Limb (tissue), 2 donors: Measurements from ENCODE around the gene PTPRF.
"Not testable (repeated sequence)": the region's sequence is repeated elsewhere in the genome, so short reads cannot be mapped to it uniquely, and the experiment has no call there.

Experiments
- DNase-seq, 2 donors: peaks; one replicate each; pipeline ENCODE4 v3.0.0-alpha.2; 2016; ENCODE audit errors: extremely low spot score in 2 of 2

Gene PTPRF

GRCh38 chr1:43530483-43531106 lies at the start of gene PTPRF:
Gene PTPRF, plus strand, starts transcription at chr1:43530883. Its CDS starts 14,193 bp downstream, at chr1:43545076.
- DNase-seq = peak; percentile 57 to 89

GRCh38 chr1:43481491-43481890 lies 49.2 kb upstream of the PTPRF start:
- DNase-seq = no peak

DNA sequence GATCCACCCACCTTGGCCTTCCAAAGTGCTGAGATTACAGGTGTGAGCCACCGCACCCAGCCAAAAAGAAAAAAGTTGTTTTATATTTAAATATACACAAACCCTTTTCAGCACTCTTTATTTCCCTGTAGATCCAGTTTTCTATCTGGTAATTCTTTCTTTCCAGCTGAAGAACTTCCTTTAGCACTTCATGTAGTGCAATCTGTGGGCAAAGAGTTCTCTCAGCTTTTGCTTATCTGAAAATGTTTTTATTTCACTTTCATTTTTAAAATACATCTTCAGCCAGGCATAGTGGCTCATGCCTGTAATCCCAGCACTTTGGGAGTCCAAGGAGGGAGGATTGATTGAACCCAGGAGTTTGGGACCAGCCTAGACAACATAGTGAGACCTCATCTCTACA lies 48.5 kb upstream of the PTPRF start:
- DNase-seq = no peak

GRCh38 chr1:43484367-43484766 lies 46.3 kb upstream of the PTPRF start:
- no peak for DNase-seq

DNA sequence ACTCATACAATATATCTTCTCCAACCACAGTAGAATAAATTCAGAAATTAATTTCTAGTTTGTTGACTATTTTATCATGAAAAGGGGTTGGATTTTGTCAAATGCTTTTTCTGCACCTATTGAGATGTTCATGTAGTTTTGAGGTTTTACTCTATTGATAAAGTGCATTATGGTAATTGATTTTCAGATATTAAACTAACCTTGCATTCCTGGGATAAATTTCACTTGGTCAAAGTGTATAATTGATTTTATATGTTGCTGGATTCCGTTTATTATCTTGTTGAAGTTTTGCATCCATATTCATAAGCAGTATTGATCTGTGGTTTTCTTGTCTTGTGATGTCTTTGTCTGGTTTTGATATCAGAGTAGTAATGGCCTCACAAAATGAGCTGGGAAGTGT lies 42.5 kb upstream of the PTPRF start:
- no peak for DNase-seq

DNA sequence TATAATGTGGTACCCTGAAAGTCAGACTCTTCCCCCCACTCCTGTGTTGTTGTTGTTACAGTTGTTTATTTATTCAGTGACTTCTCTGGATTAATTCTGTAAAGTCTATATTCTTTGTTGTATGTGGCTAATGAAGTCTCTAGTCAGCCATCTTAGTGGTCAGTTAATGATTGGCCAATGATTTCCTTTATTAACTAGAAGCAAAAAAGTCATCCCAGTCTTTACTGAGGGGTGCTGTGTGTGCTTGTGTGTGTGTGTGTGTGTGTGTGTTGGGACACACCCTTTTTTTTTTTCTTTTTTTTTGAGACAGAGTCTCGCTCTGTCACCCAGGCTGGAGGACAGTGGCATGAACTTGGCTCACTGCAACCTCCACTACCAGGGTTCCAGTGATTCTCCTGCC lies 39.6 kb upstream of the PTPRF start:
- DNase-seq = no peak

- no peak for DNase-seq
Observed at GRCh38 chr1:43492826-43493225, 37.9 kb upstream of the PTPRF start.

- DNase-seq = no peak
Observed at GRCh38 chr1:43493661-43494450, 36.8 kb upstream of the PTPRF start.

DNA sequence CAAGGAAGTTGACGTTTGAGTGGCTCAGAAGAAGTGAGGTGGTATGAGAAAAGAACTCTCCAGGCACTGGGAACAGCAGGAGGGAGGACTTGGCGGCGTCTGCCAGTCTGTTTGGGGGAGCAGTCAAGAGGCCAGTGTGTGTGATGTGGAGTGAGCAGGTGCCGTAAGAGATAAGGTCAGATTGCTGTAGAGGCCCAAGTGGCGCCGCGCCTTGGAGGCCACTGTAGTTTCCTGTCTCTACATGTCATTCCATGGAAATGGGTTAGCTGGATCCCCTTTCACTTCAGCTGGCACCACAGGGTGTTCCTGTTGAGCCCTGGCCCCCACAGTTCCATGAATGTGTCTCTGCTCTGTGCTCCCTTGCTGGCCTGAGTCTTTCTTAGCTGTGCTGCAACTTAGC lies 35.5 kb upstream of the PTPRF start:
- no peak for DNase-seq

GRCh38 chr1:43499898-43500297 lies 30.8 kb upstream of the PTPRF start:
- no peak for DNase-seq

DNA sequence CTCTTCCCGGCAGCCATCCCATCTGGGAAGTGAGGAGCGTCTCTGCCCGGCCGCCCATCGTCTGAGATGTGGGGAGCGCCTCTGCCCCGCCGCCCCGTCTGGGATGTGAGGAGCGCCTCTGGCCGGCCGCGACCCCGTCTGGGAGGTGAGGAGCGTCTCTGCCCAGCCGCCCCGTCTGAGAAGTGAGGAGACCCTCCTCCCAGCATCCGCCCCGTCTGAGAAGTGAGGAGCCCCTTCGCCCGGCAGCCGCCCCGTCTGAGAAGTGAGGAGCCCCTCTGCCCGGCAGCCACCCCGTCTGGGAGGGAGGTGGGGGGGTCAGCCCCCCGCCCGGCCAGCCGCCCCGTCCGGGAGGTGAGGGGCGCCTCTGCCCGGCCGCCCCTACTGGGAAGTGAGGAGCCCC lies 28.9 kb upstream of the PTPRF start:
- DNase-seq = not testable (repeated sequence)

DNA sequence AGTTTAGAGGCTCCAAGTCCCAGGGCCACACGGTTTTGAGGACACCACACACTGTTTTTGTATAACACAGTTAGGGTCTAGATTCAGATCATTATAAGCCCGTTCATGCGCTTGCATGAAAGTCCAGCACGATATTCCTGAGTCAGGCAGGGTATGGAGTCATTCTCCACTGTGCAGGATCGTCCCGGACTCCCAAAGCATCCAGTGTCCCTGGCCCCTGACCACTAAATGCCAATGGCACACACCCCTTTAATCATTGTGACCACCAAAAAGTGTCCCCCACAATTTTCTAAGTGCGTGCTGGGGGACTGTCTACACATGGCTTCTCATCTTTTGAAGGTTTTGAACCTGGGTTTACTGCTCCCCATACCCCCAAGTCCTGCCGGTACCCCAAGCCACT lies 27.1 kb upstream of the PTPRF start:
- DNase-seq = no peak

DNA sequence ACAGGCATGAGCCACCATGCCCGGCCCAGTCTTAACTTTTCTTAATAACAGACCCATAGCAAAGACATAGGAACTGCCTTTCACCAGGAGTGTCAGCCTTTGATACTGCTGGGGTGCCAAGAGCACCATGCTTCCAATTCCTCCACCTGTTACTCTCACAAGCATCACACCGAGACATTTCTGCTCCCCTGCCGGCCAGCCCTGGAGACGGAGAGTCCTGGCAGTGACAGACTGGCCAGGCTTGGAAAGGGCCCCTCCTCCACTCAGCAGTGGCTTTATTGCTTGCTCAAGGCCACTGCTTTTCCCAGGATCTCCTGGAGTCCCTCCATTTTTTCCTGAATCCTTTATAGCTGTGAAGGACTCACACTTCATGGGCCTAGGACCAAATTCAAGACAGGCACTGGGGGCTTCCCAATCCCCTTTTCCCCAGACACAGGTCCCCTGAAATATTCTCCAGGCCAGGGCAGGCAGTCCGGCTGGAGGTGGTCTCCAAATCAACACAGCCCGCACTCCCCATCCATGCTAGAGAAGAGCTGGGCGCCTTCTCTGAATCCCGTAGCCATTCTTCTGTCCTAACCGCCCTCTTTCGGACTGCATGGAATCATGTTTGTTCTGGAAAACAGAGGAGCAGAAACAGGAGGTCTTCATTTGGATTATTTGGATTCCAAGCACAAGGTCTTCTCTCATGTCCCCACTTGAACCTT lies 25.5 kb upstream of the PTPRF start:
- DNase-seq = no peak

GRCh38 chr1:43506233-43506632 lies 24.4 kb upstream of the PTPRF start:
- no peak for DNase-seq

- DNase-seq = no peak
Observed at GRCh38 chr1:43507296-43508295, 23.1 kb upstream of the PTPRF start.

- DNase-seq = no peak
Observed at GRCh38 chr1:43509007-43509739, 21.5 kb upstream of the PTPRF start.

- DNase-seq = no peak
Observed at GRCh38 chr1:43509740-43510375, 20.8 kb upstream of the PTPRF start.

DNA sequence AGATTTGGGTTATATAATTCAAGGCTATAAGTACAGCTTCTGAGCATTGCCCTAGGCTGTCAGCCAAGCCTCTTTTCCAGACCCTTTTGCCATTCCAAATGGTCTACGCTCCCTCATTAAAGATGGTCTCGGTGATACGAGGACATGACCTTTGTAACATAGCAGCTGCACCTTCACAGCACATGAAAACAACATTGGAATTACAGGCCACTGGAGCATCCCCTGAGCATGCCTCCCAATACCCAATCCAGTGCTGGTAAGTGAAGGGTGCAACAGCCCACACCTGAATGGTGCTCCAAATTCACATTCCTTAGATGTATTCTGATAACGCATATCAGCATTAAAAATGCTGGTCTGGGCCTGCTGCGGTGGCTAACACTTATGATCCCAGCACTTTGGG lies 20.1 kb upstream of the PTPRF start:
- DNase-seq = no peak

DNA sequence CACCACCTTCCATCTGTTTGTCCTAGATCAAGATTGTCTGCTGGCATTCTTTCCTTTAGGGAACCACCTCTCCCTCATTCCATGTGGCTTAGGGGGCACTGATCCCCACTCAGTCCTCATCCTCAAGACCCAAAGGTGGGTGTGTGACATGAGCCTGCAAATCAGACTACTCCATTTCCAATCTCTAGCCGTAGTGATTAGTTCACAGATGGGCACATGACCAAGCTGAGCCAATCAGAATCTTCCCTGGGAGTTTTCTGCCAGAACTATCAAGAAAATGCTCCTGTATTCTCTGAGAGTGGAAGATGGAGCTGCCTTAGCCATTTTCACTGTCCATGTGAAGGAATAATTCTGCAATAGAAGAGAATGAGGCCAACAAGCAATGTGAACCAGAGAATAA lies 19.3 kb upstream of the PTPRF start:
- DNase-seq = no peak

- no peak for DNase-seq
Observed at GRCh38 chr1:43512133-43512532, 18.6 kb upstream of the PTPRF start.
